ENCODE data around the gene ASIC3. TPM values are rescaled to one million over a fixed set of nuclear protein-coding genes. Genes with fewer than 3 reads are reported as not detected.
A peak's percentile ranks its signal among the peaks of the same experiment; 100 is the strongest.

Gene ASIC3
- total RNA-seq, 4 donors from 2014 or later = 1.3 to 2.9 (median 2.1) TPM

DNA sequence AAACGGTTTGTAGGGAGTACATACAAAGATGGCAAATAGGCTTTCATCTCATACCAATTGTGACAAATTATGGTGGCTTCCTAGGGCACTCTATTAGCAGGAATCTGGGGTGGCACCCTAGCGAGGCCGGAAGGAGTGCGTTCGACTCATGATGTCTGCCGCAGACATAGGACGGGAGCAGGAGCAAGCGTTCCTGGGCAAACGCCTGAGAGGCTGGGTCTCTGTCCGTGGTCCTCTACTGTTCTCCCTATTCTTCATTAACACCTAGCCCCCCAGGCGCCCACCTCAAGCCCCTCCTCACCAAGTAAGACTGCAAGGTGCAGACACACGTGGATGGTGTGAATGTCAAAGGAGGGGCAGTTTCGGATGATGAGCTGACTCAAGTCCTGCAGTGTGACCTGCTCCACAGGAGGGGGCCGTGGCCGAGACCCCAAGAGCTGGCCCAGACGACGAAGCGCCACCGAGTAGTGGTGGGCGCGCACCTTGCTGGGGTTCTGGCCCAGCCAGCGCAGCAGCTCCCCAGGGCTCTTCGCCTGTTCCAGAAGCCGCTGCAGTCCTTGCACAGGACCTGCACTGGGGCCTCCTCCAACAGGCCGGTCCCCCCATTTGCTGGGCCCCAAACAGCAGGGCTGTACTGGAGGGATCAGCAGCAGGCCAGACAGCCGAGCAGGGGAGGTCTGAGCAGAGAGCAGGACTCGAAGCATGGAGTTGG lies 31.0 kb downstream of the ASIC3 start:
- Histone ChIP-seq H3K27me3 (no peaks in the 10 kb centered on the region), H3K4me1 (peaks cover 51 to 59% (median 58%) of the 10 kb centered on the region in 4 donors), H3K4me3 (peak overlapping the region; percentile 66 to 89 (median 82)), H3K36me3 (peaks cover 20 to 39% (median 29%) of the 10 kb centered on the region in 4 donors), H3K9me3 (no peaks in the 10 kb centered on the region), H3K27ac (replicated peaks in 1 of 4) (peak overlapping the region; percentile 89 to 99 (median 94))
- no peak for DNase-seq (ENCODE audit: extremely low spot score)
- intact Hi-C loops (cut with DNase I) = no loop called here
- WGBS = 63% methylated on average over 15 of the region's 27 CpGs
- TF ChIP-seq EP300 (IDR thresholded peaks at IDR 0.05) (no peak), POLR2AphosphoS5 (IDR thresholded peaks at IDR 0.05) (no peak), POLR2A (IDR thresholded peaks at IDR 0.05; ENCODE audit: low read depth) (no peak)
- TF ChIP-seq, protein P1, sequence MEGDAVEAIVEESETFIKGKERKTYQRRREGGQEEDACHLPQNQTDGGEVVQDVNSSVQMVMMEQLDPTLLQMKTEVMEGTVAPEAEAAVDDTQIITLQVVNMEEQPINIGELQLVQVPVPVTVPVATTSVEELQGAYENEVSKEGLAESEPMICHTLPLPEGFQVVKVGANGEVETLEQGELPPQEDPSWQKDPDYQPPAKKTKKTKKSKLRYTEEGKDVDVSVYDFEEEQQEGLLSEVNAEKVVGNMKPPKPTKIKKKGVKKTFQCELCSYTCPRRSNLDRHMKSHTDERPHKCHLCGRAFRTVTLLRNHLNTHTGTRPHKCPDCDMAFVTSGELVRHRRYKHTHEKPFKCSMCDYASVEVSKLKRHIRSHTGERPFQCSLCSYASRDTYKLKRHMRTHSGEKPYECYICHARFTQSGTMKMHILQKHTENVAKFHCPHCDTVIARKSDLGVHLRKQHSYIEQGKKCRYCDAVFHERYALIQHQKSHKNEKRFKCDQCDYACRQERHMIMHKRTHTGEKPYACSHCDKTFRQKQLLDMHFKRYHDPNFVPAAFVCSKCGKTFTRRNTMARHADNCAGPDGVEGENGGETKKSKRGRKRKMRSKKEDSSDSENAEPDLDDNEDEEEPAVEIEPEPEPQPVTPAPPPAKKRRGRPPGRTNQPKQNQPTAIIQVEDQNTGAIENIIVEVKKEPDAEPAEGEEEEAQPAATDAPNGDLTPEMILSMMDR (IDR thresholded peaks at IDR 0.05) = no peak

DNA sequence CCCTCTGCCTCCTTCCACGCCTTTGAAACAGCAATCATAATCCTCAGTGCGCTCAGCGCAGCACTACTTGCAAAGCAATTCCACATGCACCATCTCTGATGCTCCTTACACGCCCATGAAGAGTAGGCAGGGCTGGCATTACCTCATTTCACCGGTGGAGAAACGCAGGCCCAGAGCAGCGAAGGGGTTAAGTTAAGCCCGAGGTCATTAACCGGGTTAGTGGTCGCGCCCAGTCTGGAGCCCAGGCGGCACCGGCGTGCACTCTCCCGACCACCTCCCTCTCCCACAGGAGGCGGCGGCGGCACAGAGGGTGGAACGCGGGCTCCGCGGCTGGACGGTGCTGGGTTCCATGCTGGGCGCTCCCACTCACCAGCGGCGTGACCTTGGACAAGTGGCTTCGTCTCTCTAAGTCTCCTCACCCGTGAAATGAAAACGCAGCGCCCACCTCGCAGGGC lies 31.8 kb downstream of the ASIC3 start:
- Histone ChIP-seq H3K9me3 (no peaks in the 10 kb centered on the region), H3K4me3 (peak overlapping the region; percentile 66 to 89 (median 82)), H3K27me3 (no peaks in the 10 kb centered on the region), H3K36me3 (peaks cover 13 to 32% (median 22%) of the 10 kb centered on the region in 4 donors), H3K27ac (replicated peaks in 1 of 4) (peak overlapping the region; percentile 89 to 99 (median 94)), H3K4me1 (peaks cover 51 to 61% (median 60%) of the 10 kb centered on the region in 4 donors)
- intact Hi-C loops (cut with DNase I) = no loop called here
- WGBS = 3% methylated on average over 7 of the region's 31 CpGs
- no peak for TF ChIP-seq POLR2AphosphoS5 (IDR thresholded peaks at IDR 0.05)
- TF ChIP-seq EP300 (IDR thresholded peaks at IDR 0.05) = no peak
- TF ChIP-seq, protein P1 (IDR thresholded peaks at IDR 0.05) = no peak
- no peak for TF ChIP-seq POLR2A (IDR thresholded peaks at IDR 0.05; ENCODE audit: low read depth)
- no peak for DNase-seq (ENCODE audit: extremely low spot score)

DNA sequence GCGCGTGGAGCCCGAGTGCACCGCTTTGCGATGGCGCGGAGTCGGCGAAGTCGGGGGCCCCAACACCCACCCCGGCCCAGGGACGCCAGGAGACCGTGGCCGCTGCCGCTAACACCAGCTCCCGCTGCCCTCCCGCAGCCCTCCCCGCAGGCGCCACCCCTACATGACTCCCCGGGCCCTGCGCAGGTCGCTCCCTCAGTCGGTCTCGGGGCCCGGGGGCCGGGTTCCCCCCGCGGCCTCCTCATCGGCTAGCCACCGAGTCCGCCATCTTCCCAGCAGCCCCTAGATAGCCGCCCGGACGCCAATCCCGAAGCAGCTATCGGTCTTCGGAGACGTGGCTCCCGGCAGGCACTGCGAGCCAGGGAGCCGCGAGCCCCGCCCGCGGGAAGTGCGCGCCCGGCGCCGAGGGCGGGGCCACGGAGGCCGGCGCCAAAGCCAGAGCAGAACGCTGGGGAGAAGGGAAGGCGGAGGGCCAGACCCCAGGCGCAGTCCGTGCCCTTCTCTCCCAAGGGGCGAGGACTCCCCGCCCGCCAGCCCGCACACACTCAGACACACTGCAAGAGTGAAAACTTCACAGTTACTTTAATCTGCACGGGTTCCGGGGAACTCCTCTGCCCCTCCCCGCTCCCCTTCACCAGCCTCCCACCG lies 32.3 kb downstream of the ASIC3 start, which contains the start of gene FASTK:
TSS of gene FASTK (minus strand) at position 288 of the 648 bp plus-strand sequence. CDS start at position 245, 43 bp downstream.
- H3K27me3 ChIP-seq = no peaks in the 10 kb centered on the region
- intact Hi-C loops (cut with DNase I) = no loop called here
- 13% methylated on average over 3 of the region's 66 CpGs for WGBS
- peaks cover 7 to 26% (median 16%) of the 10 kb centered on the region in 4 donors for H3K36me3 ChIP-seq
- no peaks in the 10 kb centered on the region for H3K9me3 ChIP-seq
- peaks cover 56 to 66% (median 65%) of the 10 kb centered on the region in 4 donors for H3K4me1 ChIP-seq
- H3K27ac ChIP-seq (replicated peaks in 1 of 4) = peak within 1 kb of the TSS; percentile 89 to 99 (median 94)
- H3K4me3 ChIP-seq = peak within 1 kb of the TSS; percentile 66 to 89 (median 82)
- DNase-seq (ENCODE audit: extremely low spot score) = no peak
- TF ChIP-seq, protein P1 (IDR thresholded peaks at IDR 0.05) = no peak
- no peak for TF ChIP-seq EP300 (IDR thresholded peaks at IDR 0.05)
- TF ChIP-seq POLR2A (IDR thresholded peaks at IDR 0.05; ENCODE audit: low read depth) = peak; percentile 11
- TF ChIP-seq POLR2AphosphoS5 (IDR thresholded peaks at IDR 0.05) = peak; percentile 81 to 88

DNA sequence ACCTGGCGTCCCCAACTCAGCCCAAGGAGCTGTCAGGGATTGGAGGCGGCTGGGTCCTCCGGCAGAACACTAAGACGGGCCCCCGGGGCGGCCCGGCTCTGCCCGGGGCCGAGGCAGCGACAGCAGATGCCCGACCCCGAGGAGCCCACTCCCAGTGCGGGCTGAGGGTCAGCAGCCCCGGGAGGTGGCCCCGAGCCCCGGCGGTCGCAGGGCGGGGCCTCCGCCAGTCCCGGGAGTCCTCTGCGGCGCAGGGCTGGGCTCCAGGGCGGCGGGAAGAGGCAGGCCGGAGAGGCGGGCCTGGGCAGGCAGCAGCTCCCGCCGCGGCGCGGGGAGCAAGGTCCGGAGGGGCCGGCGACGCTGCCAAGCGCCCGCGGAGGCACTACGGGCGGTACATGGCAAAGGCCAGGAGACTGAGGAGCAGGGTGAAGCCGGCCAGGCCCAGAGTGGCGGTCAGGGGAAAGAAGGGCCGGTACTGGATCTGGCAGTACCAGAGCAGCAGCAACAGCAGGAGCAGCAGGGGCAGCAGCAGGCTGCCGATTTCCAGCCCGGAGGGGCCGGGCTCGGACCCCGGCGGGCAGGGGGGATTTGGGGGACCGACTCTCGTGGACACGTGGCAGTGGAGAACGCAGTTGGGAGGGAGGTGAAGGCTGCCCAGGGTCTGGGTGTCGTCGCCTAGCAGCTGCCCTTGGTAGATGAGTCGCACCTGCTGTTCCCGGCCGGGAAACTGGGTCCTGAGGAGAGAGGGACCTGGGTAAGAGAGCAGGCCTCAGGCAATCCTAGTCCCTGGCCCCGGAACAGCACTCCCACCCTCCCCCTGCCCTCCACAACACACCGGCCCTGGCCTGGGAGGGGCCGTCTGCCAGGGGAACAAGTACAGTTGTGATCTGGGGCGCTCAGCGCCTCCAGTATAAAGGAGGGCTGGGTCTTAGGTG lies 33.1 kb downstream of the ASIC3 start:
- peak overlapping the region; percentile 89 to 99 (median 94) for H3K27ac ChIP-seq (replicated peaks in 1 of 4)
- DNase-seq (ENCODE audit: extremely low spot score) = no peak
- WGBS = 43% methylated on average over 22 of the region's 64 CpGs
- intact Hi-C loops (cut with DNase I) = no loop called here
- H3K27me3 ChIP-seq = no peaks in the 10 kb centered on the region
- peaks cover 0 to 18% (median 9%) of the 10 kb centered on the region in 4 donors for H3K36me3 ChIP-seq
- no peak for TF ChIP-seq POLR2AphosphoS5 (IDR thresholded peaks at IDR 0.05)
- TF ChIP-seq, protein P1 (IDR thresholded peaks at IDR 0.05) = no peak
- no peak for TF ChIP-seq EP300 (IDR thresholded peaks at IDR 0.05)
- no peak for TF ChIP-seq POLR2A (IDR thresholded peaks at IDR 0.05; ENCODE audit: low read depth)
- peak overlapping the region; percentile 66 to 89 (median 82) for H3K4me3 ChIP-seq
- H3K9me3 ChIP-seq = no peaks in the 10 kb centered on the region
- peaks cover 60 to 70% (median 69%) of the 10 kb centered on the region in 4 donors for H3K4me1 ChIP-seq

Data from esophagus muscularis mucosa (tissue), 4 donors.